Measurements from ENCODE around the gene E2F4.

The E2F4 gene

GRCh38 chr16:67158637-67159600 is 33.0 kb upstream of the E2F4 start:
- peak; percentile 96 for DNase-seq

GRCh38 chr16:67161595-67162058 is 30.3 kb upstream of the E2F4 start:
- no peak for DNase-seq

- no peak for DNase-seq
Observed at GRCh38 chr16:67162506-67163163, 29.3 kb upstream of the E2F4 start.

- DNase-seq, result no peak
Observed at GRCh38 chr16:67163164-67163998, 28.6 kb upstream of the E2F4 start.

GRCh38 chr16:67163999-67164558 is 27.9 kb upstream of the E2F4 start:
- no peak for DNase-seq

GRCh38 chr16:67164599-67165061 is 27.3 kb upstream of the E2F4 start, which contains the start of gene HSF4:
HSF4 (plus strand) TSS chr16:67164745; CDS start chr16:67164812, 67 bp downstream.
- peak; percentile 93 for DNase-seq

GRCh38 chr16:67165121-67166078 is 26.6 kb upstream of the E2F4 start:
- no peak for DNase-seq

- no peak for DNase-seq
Observed at GRCh38 chr16:67166110-67166547, 25.8 kb upstream of the E2F4 start.

GRCh38 chr16:67166598-67167168 is 25.3 kb upstream of the E2F4 start:
- no peak for DNase-seq

GRCh38 chr16:67167588-67167987 is 24.4 kb upstream of the E2F4 start:
- DNase-seq, result no peak

GRCh38 chr16:67169011-67169451 is 22.9 kb upstream of the E2F4 start:
- DNase-seq, result no peak

- no peak for DNase-seq
Observed at GRCh38 chr16:67169642-67170167, 22.2 kb upstream of the E2F4 start.

- DNase-seq, result peak; percentile 92
Observed at GRCh38 chr16:67170168-67170948, 21.6 kb upstream of the E2F4 start, which contains the start of gene NOL3. NOL3 (plus strand) TSS chr16:67170538.

- no peak for DNase-seq
Observed at GRCh38 chr16:67170949-67171649, 20.9 kb upstream of the E2F4 start.

GRCh38 chr16:67173323-67173722 is 18.6 kb upstream of the E2F4 start:
- no peak for DNase-seq

- DNase-seq, result peak; percentile 97
Observed at GRCh38 chr16:67173808-67174705, 17.9 kb upstream of the E2F4 start.

- DNase-seq, result no peak
Observed at GRCh38 chr16:67174706-67175231, 17.2 kb upstream of the E2F4 start.

All from RPMI8226 (cell line).